Measurements from ENCODE around the gene EFNB1.

DNA sequence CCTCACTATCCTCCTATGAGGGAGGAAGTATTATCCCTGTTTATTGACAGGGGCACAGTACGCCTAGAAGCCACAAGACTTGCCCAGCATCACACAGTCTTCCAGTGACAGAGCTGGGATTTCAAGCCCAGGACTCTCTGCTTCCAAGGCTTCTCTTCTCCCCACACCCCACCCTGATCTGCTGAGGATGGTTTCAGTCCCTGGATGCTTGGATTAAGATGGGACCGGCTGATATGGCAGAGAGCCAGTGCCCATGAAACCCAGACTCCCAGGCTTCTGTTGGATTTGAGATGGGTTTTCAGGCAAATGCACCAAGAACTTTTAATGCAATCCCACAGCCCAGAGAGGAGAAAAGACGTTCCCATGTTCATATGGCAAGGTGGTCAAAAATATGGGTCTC, 23.2 kb downstream of the EFNB1 start:
- TF ChIP-seq, protein P1, sequence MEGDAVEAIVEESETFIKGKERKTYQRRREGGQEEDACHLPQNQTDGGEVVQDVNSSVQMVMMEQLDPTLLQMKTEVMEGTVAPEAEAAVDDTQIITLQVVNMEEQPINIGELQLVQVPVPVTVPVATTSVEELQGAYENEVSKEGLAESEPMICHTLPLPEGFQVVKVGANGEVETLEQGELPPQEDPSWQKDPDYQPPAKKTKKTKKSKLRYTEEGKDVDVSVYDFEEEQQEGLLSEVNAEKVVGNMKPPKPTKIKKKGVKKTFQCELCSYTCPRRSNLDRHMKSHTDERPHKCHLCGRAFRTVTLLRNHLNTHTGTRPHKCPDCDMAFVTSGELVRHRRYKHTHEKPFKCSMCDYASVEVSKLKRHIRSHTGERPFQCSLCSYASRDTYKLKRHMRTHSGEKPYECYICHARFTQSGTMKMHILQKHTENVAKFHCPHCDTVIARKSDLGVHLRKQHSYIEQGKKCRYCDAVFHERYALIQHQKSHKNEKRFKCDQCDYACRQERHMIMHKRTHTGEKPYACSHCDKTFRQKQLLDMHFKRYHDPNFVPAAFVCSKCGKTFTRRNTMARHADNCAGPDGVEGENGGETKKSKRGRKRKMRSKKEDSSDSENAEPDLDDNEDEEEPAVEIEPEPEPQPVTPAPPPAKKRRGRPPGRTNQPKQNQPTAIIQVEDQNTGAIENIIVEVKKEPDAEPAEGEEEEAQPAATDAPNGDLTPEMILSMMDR (conservative IDR thresholded peaks at IDR 0.05; ENCODE audit: low read length) = no peak
- no peak for TF ChIP-seq EZH2phosphoT487 (IDR thresholded peaks at IDR 0.05; ENCODE audit: borderline replicate concordance, low read depth, low read length)

All from OCI-LY7 (cell line).